Endodermal cell (in vitro differentiated cells): Measurements from ENCODE around the gene PLD6. TPM values are rescaled to one million over a fixed set of nuclear protein-coding genes. Genes with fewer than 3 reads are reported as not detected.

Experiments
- DNase-seq: peaks from one replicate; pipeline ENCODE4 v3.0.0-alpha.2; 2017
- H3K27ac ChIP-seq: 2 replicates; pipeline ENCODE4 v1.5.1; 2013; ENCODE audit warnings: mild to moderate bottlenecking, low read depth, low read length, moderate library complexity
- H3K27me3 ChIP-seq: 2 replicates; pipeline ENCODE4 v1.6.1; 2013; ENCODE audit warnings: mild to moderate bottlenecking, low read length, moderate library complexity; ENCODE audit not compliant: insufficient read depth, control insufficient read depth, poor library complexity, severe bottlenecking
- H3K36me3 ChIP-seq: 2 replicates; pipeline ENCODE4 v1.7.0; 2013; ENCODE audit warnings: mild to moderate bottlenecking, low read length, moderate library complexity; ENCODE audit not compliant: control insufficient read depth, insufficient read depth
- H3K4me1 ChIP-seq: one replicate; pipeline ENCODE4 v1.7.0; 2013; ENCODE audit warnings: low read length; ENCODE audit not compliant: control insufficient read depth, insufficient read depth
- H3K4me3 ChIP-seq: 2 replicates; pipeline ENCODE4 v1.5.1; 2013; ENCODE audit warnings: mild to moderate bottlenecking, low read length, moderate library complexity
- H3K9ac ChIP-seq: 2 replicates; pipeline ENCODE4 v1.6.1; 2013; ENCODE audit warnings: mild to moderate bottlenecking, low read length, moderate library complexity; ENCODE audit not compliant: poor library complexity, severe bottlenecking; ENCODE audit errors: extremely low read depth
- H3K9me3 ChIP-seq: 2 replicates; pipeline ENCODE4 v1.6.1; 2013; ENCODE audit warnings: mild to moderate bottlenecking, low read length, moderate library complexity; ENCODE audit not compliant: control insufficient read depth
- H3K27ac Mint-ChIP-seq: 2 replicates; pipeline ENCODE4 v1.8.0; 2020; ENCODE audit warnings: mixed read lengths
- H3K27me3 Mint-ChIP-seq: 2 replicates; pipeline ENCODE4 v1.8.0; 2021; ENCODE audit warnings: mild to moderate bottlenecking, mixed read lengths; ENCODE audit not compliant: insufficient read depth
- H3K36me3 Mint-ChIP-seq: 2 replicates; pipeline ENCODE4 v1.8.0; 2020; ENCODE audit warnings: low read depth, mixed read lengths
- H3K4me1 Mint-ChIP-seq: 2 replicates; pipeline ENCODE4 v1.8.0; 2020; ENCODE audit warnings: mixed read lengths
- H3K4me3 Mint-ChIP-seq: 2 replicates; pipeline ENCODE4 v1.8.0; 2020; ENCODE audit warnings: mild to moderate bottlenecking, moderate library complexity, mixed read lengths
- H3K9me3 Mint-ChIP-seq: 2 replicates; pipeline ENCODE4 v1.8.0; 2020; ENCODE audit warnings: mild to moderate bottlenecking, mixed read lengths
- WGBS, 2 experiments: methylation state at CpG; one replicate each; pipeline versions ENCODE4 v1.1.5 to v1.1.7; 2013; ENCODE audit warnings: missing lambda C conversion rate in 2 of 2, mixed read lengths in 1 of 2; ENCODE audit not compliant: insufficient coverage in 1 of 2, insufficient read length in 1 of 2; 5-methylcytosine and 5-hydroxymethylcytosine counted together
- total RNA-seq, 2 donors: library from RNA; stranded (reverse); fragmentation: NEBNext Ultra II Directional in 1 of 2; extraction: Animal tissue kit (Norgen Biotek cat#: 25700) in 1 of 2; gene quantifications; 2 replicates in 1 of 2; 3 replicates in 1 of 2; pipeline ENCODE4 v1.2.1, GENCODE V29; 2021
- TF ChIP-seq, protein P1 (sequence below): fragments of 200-600 bp; sonication (generic); conservative IDR thresholded peaks from 2 replicates; pipeline ENCODE4 v1.5.0; 2021; ENCODE audit warnings: antibody characterized with exemption, mild to moderate bottlenecking

The PLD6 gene
- total RNA-seq, 2 donors from 2014 or later = 0.42 to 1.5 TPM

DNA sequence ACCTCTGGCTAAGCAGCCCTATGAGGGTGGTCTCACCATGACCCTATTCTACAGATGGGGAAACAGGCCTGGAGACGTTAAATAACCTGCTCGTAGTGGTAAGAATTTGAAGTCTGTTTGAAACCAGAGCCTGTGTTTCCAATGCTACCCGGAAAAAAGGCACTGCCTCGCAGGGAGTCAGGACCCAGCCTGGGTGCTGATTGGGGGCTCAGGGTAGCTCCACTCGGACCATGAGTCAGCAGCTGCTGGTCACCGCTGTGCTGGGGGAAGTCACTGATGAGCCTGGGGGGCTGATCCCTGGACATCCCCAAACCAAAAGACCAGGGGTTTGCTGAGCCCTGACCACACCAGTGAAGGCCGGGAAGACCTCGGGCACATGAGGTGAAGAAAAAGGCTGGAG lies 9.4 kb upstream of the PLD6 start:
- Histone ChIP-seq H3K36me3 (peaks cover 66% of the 10 kb centered on the region), H3K9ac (no peak overlapping the region), H3K4me3 (no peak overlapping the region), H3K27me3 (no peaks in the 10 kb centered on the region), H3K27ac (no peak overlapping the region), H3K4me1 (no peaks in the 10 kb centered on the region), H3K9me3 (no peaks in the 10 kb centered on the region)
- Mint-ChIP-seq H3K4me3 (no peak overlapping the region), H3K4me1 (no peaks in the 10 kb centered on the region), H3K27ac (peak overlapping the region; percentile 55), H3K36me3 (peaks cover 68% of the 10 kb centered on the region), H3K9me3 (no peaks in the 10 kb centered on the region), H3K27me3 (no peaks in the 10 kb centered on the region)
- WGBS, 2 experiments = 92 to 100% methylated on average over 5 to 8 of the region's 8 CpGs
- no peak for DNase-seq
- TF ChIP-seq, protein P1, sequence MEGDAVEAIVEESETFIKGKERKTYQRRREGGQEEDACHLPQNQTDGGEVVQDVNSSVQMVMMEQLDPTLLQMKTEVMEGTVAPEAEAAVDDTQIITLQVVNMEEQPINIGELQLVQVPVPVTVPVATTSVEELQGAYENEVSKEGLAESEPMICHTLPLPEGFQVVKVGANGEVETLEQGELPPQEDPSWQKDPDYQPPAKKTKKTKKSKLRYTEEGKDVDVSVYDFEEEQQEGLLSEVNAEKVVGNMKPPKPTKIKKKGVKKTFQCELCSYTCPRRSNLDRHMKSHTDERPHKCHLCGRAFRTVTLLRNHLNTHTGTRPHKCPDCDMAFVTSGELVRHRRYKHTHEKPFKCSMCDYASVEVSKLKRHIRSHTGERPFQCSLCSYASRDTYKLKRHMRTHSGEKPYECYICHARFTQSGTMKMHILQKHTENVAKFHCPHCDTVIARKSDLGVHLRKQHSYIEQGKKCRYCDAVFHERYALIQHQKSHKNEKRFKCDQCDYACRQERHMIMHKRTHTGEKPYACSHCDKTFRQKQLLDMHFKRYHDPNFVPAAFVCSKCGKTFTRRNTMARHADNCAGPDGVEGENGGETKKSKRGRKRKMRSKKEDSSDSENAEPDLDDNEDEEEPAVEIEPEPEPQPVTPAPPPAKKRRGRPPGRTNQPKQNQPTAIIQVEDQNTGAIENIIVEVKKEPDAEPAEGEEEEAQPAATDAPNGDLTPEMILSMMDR = no peak

DNA sequence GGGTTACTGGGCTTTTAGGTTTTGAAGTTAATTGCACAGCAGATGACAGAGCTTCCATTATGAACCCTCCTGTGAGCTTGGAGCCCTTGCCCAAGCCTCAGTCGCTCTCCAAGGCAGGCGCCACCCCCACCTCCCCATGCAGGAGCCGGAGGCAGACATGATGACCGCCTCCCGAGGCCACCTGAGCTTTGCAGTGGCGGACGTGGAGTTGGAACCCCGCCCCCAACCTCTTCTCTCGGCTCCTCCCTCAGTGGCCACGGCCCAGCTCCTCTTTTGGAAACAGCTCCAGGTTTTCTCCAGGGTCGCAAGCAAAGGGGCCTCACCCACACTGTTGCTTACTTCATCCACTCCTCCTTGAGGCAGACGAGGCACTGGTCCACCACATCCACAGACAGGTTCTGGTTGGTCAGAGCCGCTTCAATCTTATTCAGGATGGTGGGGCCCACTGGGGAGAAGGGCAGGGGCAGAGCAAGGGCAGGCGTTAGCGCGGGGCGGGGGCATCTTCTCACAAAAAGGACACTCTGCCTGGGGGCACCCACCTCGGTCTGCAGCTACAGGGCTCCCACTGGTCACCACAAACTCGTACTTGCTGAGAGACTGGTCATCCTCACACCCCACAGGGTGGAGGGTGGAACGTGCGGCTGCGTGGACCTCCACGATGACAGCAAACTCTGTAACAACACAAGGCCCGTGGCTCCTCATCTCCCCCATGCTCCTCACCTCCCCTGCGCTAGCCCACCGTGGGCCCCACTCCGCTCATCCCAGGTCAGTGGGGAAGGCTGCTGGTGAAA lies 8.7 kb upstream of the PLD6 start:
- Mint-ChIP-seq H3K4me1 (no peaks in the 10 kb centered on the region), H3K27ac (no peak overlapping the region), H3K9me3 (no peaks in the 10 kb centered on the region), H3K36me3 (peaks cover 62% of the 10 kb centered on the region), H3K4me3 (no peak overlapping the region), H3K27me3 (no peaks in the 10 kb centered on the region)
- DNase-seq = no peak
- TF ChIP-seq, protein P1 = no peak
- no peaks in the 10 kb centered on the region for H3K4me1 ChIP-seq
- H3K27ac ChIP-seq = no peak overlapping the region
- peaks cover 58% of the 10 kb centered on the region for H3K36me3 ChIP-seq
- no peak overlapping the region for H3K9ac ChIP-seq
- H3K27me3 ChIP-seq = no peaks in the 10 kb centered on the region
- no peak overlapping the region for H3K4me3 ChIP-seq
- H3K9me3 ChIP-seq = no peaks in the 10 kb centered on the region
- WGBS, 2 experiments = 95% methylated on average over 20 to 27 of the region's 27 CpGs

DNA sequence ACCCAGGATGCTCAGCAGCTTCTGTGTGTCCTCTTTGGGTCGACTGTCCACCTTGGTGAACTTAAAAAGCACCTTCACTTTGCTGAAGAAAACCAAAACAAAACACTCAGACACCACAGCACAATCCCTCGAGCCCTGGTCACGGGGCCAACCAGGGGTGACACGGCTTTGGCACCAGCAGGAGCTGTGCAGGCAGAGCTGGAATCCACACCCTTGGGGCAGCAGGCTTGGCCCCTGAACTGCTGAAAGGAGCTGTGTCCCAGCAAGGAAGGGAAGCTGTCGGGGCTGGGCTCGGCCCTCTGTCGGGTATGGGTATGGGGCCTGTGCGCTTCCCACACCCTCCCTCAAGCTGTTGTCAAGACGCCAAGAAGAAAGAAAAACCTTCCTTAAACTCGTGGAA lies 7.6 kb upstream of the PLD6 start:
- H3K4me3 ChIP-seq = no peak overlapping the region
- Mint-ChIP-seq H3K27ac (no peak overlapping the region), H3K27me3 (no peaks in the 10 kb centered on the region), H3K4me1 (no peaks in the 10 kb centered on the region), H3K36me3 (peaks cover 57% of the 10 kb centered on the region), H3K4me3 (no peak overlapping the region), H3K9me3 (no peaks in the 10 kb centered on the region)
- no peaks in the 10 kb centered on the region for H3K27me3 ChIP-seq
- no peak overlapping the region for H3K27ac ChIP-seq
- no peaks in the 10 kb centered on the region for H3K9me3 ChIP-seq
- no peak for DNase-seq
- no peak overlapping the region for H3K9ac ChIP-seq
- H3K4me1 ChIP-seq = no peaks in the 10 kb centered on the region
- peaks cover 53% of the 10 kb centered on the region for H3K36me3 ChIP-seq
- 84 to 97% methylated on average over 5 to 10 of the region's 10 CpGs for WGBS, 2 experiments
- TF ChIP-seq, protein P1 = no peak
